Loucy (cell line): ENCODE data around the gene APAF1.

Experiments
- H2AFZ ChIP-seq: fragments of 200-600 bp; sonication (generic); 2 replicates; pipeline ENCODE4 v1.6.0; 2016; ENCODE audit warnings: antibody characterized with exemption, mild to moderate bottlenecking, low read length, moderate library complexity
- H3F3A ChIP-seq: fragments of 200-600 bp; 2 replicates; pipeline ENCODE4 v1.6.0; 2016; ENCODE audit warnings: antibody characterized with exemption, low read depth, mild to moderate bottlenecking
- H3K27me3 ChIP-seq: fragments of 200-600 bp; sonication (generic); 2 replicates; pipeline ENCODE4 v1.6.1; 2014; ENCODE audit warnings: low read length, mild to moderate bottlenecking; ENCODE audit not compliant: insufficient read depth, poor library complexity, severe bottlenecking
- H3K36me3 ChIP-seq: fragments of 200-600 bp; sonication (generic); 2 replicates; pipeline ENCODE4 v1.6.1; 2016; ENCODE audit warnings: low read length; ENCODE audit not compliant: insufficient read depth
- H3K4me1 ChIP-seq: fragments of 200-600 bp; sonication (generic); 2 replicates; pipeline ENCODE4 v1.5.1; 2014; ENCODE audit warnings: low read length, mild to moderate bottlenecking; ENCODE audit not compliant: insufficient read depth, poor library complexity, severe bottlenecking
- H3K4me2 ChIP-seq: fragments of 200-600 bp; sonication (generic); 2 replicates; pipeline ENCODE4 v1.6.0; 2014; ENCODE audit warnings: antibody characterized with exemption, low read length, low read depth, mild to moderate bottlenecking; ENCODE audit not compliant: poor library complexity, severe bottlenecking
- H3K4me3 ChIP-seq: fragments of 200-600 bp; sonication (generic); 2 replicates; pipeline ENCODE4 v1.5.1; 2014; ENCODE audit warnings: low read length, mild to moderate bottlenecking, mixed read lengths; ENCODE audit not compliant: poor library complexity, severe bottlenecking
- H3K79me2 ChIP-seq: fragments of 200-600 bp; sonication (generic); 2 replicates; pipeline ENCODE4 v1.6.1; 2014; ENCODE audit warnings: low read length; ENCODE audit not compliant: insufficient read depth
- H3K9ac ChIP-seq: fragments of 200-600 bp; sonication (generic); 2 replicates; pipeline ENCODE4 v1.6.0; 2014; ENCODE audit warnings: mild to moderate bottlenecking, low read depth, low read length, moderate library complexity; ENCODE audit not compliant: poor library complexity, severe bottlenecking
- H3K9me2 ChIP-seq: fragments of 200-600 bp; sonication (generic); replicated peaks from 2 replicates; pipeline ENCODE4 v1.6.1; 2016; ENCODE audit warnings: low read depth, low read length, mixed read lengths
- H3K9me3 ChIP-seq: fragments of 200-600 bp; sonication (generic); 2 replicates; pipeline ENCODE4 v1.6.1; 2014; ENCODE audit warnings: mild to moderate bottlenecking, antibody characterized with exemption, low read length, low read depth; ENCODE audit not compliant: insufficient read depth
- H4K20me1 ChIP-seq: fragments of 200-600 bp; sonication (generic); 2 replicates; pipeline ENCODE4 v1.6.0; 2014; ENCODE audit warnings: antibody characterized with exemption, low read length, mild to moderate bottlenecking; ENCODE audit not compliant: insufficient read depth, poor library complexity, severe bottlenecking
- CTCF ChIP-seq: fragments of 200-600 bp; sonication (generic); conservative IDR thresholded peaks from 2 replicates; pipeline ENCODE4 v1.5.1; 2014; ENCODE audit warnings: mild to moderate bottlenecking, antibody characterized with exemption, low read length
- EZH2phosphoT487 ChIP-seq: fragments of 200-600 bp; IDR thresholded peaks from 2 replicates; pipeline ENCODE4 v1.6.1; 2018; ENCODE audit warnings: antibody characterized with exemption, mild to moderate bottlenecking, moderate library complexity, borderline replicate concordance

APAF1 gene

GRCh38 chr12:98701166-98701565, 56.1 kb downstream of the APAF1 start:
- no peaks in the 10 kb centered on the region for H3K9me2 ChIP-seq
- H3K27me3 ChIP-seq, result no peaks in the 10 kb centered on the region
- no peaks in the 10 kb centered on the region for H3K9me3 ChIP-seq
- H4K20me1 ChIP-seq, result no peaks in the 10 kb centered on the region
- TF ChIP-seq EZH2phosphoT487 (no peak), CTCF (no peak)
- H3K79me2 ChIP-seq, result no peaks in the 10 kb centered on the region
- H2AFZ ChIP-seq, result no peak overlapping the region
- no peaks in the 10 kb centered on the region for H3F3A ChIP-seq
- peaks cover 24% of the 10 kb centered on the region; the same call in 1 of the 2 replicates for H3K36me3 ChIP-seq
- H3K4me3 ChIP-seq, result no peak overlapping the region
- H3K4me1 ChIP-seq, result no peaks in the 10 kb centered on the region
- no peak overlapping the region for H3K9ac ChIP-seq
- no peak overlapping the region for H3K4me2 ChIP-seq

DNA sequence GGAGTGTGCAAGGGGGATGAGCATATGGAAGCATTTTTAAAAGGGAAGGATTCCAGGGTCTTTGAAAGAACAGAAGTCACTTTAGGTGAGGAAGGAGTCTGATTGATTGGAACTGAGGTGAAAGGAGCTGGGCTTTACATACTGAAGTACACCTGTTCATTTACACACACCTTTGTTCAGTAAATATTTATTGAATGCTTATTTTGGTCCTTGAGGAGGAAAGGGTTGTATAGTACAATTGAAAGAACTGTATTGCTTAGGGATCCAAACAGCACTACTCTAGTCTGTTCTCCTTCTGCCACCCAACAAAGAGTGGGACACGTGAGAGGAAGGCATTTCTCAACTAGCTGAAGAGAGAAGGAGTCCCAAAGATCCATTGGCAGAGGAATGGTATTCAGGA, 63.9 kb downstream of the APAF1 start:
- Histone ChIP-seq H3K4me1 (no peaks in the 10 kb centered on the region), H4K20me1 (no peaks in the 10 kb centered on the region), H3K36me3 (peaks cover 23% of the 10 kb centered on the region; the same call in 1 of the 2 replicates), H3K27me3 (no peaks in the 10 kb centered on the region), H3K9me3 (no peaks in the 10 kb centered on the region), H3K4me2 (no peak overlapping the region), H3K9ac (no peak overlapping the region), H3K79me2 (no peaks in the 10 kb centered on the region), H3F3A (no peaks in the 10 kb centered on the region), H2AFZ (no peak overlapping the region), H3K9me2 (no peaks in the 10 kb centered on the region), H3K4me3 (no peak overlapping the region)
- TF ChIP-seq EZH2phosphoT487 (no peak), CTCF (no peak)

DNA sequence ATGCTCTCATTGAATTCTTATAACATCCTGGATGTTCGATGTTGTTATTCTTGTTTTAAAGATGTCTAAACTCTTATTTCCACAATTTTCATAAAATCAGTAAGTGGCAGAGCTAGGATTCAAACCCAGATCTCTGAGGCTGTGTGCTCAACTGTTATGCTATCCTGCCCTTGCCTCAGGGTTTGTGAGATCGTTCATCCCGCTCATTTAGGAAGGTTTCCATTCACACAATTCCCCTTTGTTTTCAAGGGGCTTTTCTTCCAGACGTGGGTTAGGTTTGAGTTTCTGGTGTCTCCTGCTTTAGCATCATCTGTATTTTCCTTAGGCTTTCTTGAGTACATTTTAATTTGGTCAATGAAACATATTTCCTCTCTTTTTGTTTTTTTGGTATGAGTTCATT, 69.3 kb downstream of the APAF1 start:
- H3K9me3 ChIP-seq, result no peaks in the 10 kb centered on the region
- TF ChIP-seq CTCF (no peak), EZH2phosphoT487 (no peak)
- no peaks in the 10 kb centered on the region for H3K79me2 ChIP-seq

More for the DNA sequence above, 69.3 kb downstream of the APAF1 start:
- Histone ChIP-seq H3K4me3 (no peak overlapping the region), H3K9me2 (no peaks in the 10 kb centered on the region), H4K20me1 (no peaks in the 10 kb centered on the region), H3K4me1 (no peaks in the 10 kb centered on the region), H2AFZ (no peak overlapping the region), H3K36me3 (peaks cover 9% of the 10 kb centered on the region; the same call in 1 of the 2 replicates), H3K4me2 (no peak overlapping the region), H3K9ac (no peak overlapping the region), H3K27me3 (no peaks in the 10 kb centered on the region), H3F3A (no peaks in the 10 kb centered on the region)
